Sigmoid colon (tissue), 7 donors: Measurements from ENCODE around the gene BAHD1. TPM values are rescaled to one million over a fixed set of nuclear protein-coding genes. Genes with fewer than 3 reads are reported as not detected.

ENCODE experiments used
- DNase-seq: peaks from one replicate; pipeline ENCODE4 v3.0.0-alpha.2; 2019
- H3K27ac ChIP-seq, 4 donors: fragments of 200-600 bp; sonication (generic); one replicate each; pipeline ENCODE4 v1.5.1; 2016 to 2019; ENCODE audit warnings: mild to moderate bottlenecking in 1 of 4
- H3K27me3 ChIP-seq, 3 donors: fragments of 200-600 bp; sonication (generic); one replicate each; pipeline ENCODE4 v1.5.1; 2019; ENCODE audit warnings: mild to moderate bottlenecking in 1 of 3
- H3K36me3 ChIP-seq, 4 donors: fragments of 200-600 bp; sonication (generic); one replicate each; pipeline ENCODE4 v1.5.1; 2016 to 2019
- H3K4me1 ChIP-seq, 4 donors: fragments of 200-600 bp; sonication (generic); one replicate each; pipeline ENCODE4 v1.5.1; 2017 to 2019
- H3K4me3 ChIP-seq, 4 donors: fragments of 200-600 bp; sonication (generic); one replicate each; pipeline ENCODE4 v1.5.1; 2017 to 2019; ENCODE audit warnings: mild to moderate bottlenecking in 2 of 4, moderate library complexity in 1 of 4
- H3K9me3 ChIP-seq, 4 donors: fragments of 200-600 bp in 3 of 4; sonication (generic) in 3 of 4; one replicate each; pipeline versions ENCODE4 v1.5.1 to v1.6.1; 2013 to 2019
- CTCF ChIP-seq, 4 experiments: fragments of 450-650 bp in 3 of 4; fragments of 200-600 bp in 1 of 4; IDR thresholded peaks; one replicate each; pipeline ENCODE4 v1.5.1; 2016 to 2019; ENCODE audit warnings: antibody characterized with exemption in 4 of 4, mild to moderate bottlenecking in 3 of 4, moderate library complexity in 2 of 4
- EP300 ChIP-seq, 4 donors: sonication (generic); formaldehyde crosslinking; IDR thresholded peaks; one replicate each; pipeline ENCODE4 v1.6.1; 2017; ENCODE audit warnings: antibody characterized with exemption in 4 of 4
- POLR2A ChIP-seq, 2 donors: fragments of 450-650 bp; IDR thresholded peaks; one replicate each; pipeline ENCODE4 v1.6.1; 2016; ENCODE audit warnings: antibody characterized with exemption in 2 of 2, mild to moderate bottlenecking in 2 of 2, moderate library complexity in 2 of 2
- POLR2AphosphoS5 ChIP-seq, 4 donors: sonication (generic); formaldehyde crosslinking; IDR thresholded peaks; one replicate each; pipeline ENCODE4 v1.6.1; 2017; ENCODE audit warnings: antibody characterized with exemption in 4 of 4
- WGBS, 2 donors: extraction: QIAGEN DNeasy Blood & Tissue Kit; methylation state at CpG; one replicate each; pipeline ENCODE4 v1.1.7; 2013; 5-methylcytosine and 5-hydroxymethylcytosine counted together
- intact Hi-C: fragments of 100-400 bp; cut with DNase I; formaldehyde crosslinking; loops from one replicate; pipeline ENCODE4 v1.15.1; 2023
- polyA plus RNA-seq, 3 donors: library from polyadenylated mRNA; stranded (reverse); fragments of 200-250 nt; gene quantifications; one replicate each; pipeline ENCODE4 v1.2.3, GENCODE V29; 2013
- total RNA-seq, 4 donors: library from RNA; depleted of rRNA; stranded (reverse); fragments of >200 nt; gene quantifications; one replicate each; pipeline ENCODE4 v1.1.0, GENCODE V29; 2016
- donor health status: healthy with polysubstance abuse.
- donor health status: Bipolar disorder and iron deficiency.
- donor health status: healthy.

BAHD1 gene
- total and polyA plus RNA-seq, 7 donors: 7.7 to 20.2 (median 9.6) TPM

- intact Hi-C loops: loop anchor here (2.0 to 5.0 kb wide), 2 partner anchors 64 to 124 kb away; partner anchors contain the start of genes CCDC32 and RPUSD2
- Histone ChIP-seq H3K4me1 (peaks cover 0 to 56% (median 46%) of the 10 kb centered on the region in 4 donors), H3K9me3 (no peaks in the 10 kb centered on the region)
Observed at GRCh38 chr15:40443255-40443654, 2.5 kb downstream of the BAHD1 start.

GRCh38 chr15:40443846-40444245 lies 3.1 kb downstream of the BAHD1 start:
- Histone ChIP-seq H3K27me3 (no peaks in the 10 kb centered on the region), H3K27ac (no peak overlapping the region), H3K4me1 (peaks cover 0 to 57% (median 46%) of the 10 kb centered on the region in 4 donors), H3K4me3 (no peak overlapping the region), H3K36me3 (no peaks in the 10 kb centered on the region), H3K9me3 (no peaks in the 10 kb centered on the region)
- WGBS, 2 donors: 85 to 90% methylated on average over 3 of the region's 3 CpGs
- TF ChIP-seq EP300 (IDR thresholded peaks at IDR 0.05): no peak
- no peak for TF ChIP-seq POLR2AphosphoS5 (IDR thresholded peaks at IDR 0.05)
- no peak for TF ChIP-seq POLR2A (IDR thresholded peaks at IDR 0.05)
- TF ChIP-seq CTCF (IDR thresholded peaks at IDR 0.05): no peak
- intact Hi-C loops: loop anchor here (2.0 to 5.0 kb wide), 2 partner anchors 63 to 123 kb away; partner anchors contain the start of genes CCDC32 and RPUSD2
- DNase-seq: no peak

More at GRCh38 chr15:40443255-40443654, 2.5 kb downstream of the BAHD1 start:
- H3K36me3 ChIP-seq: no peaks in the 10 kb centered on the region
- no peak overlapping the region for H3K27ac ChIP-seq
- H3K27me3 ChIP-seq: peaks cover 0 to 2% (median 0%) of the 10 kb centered on the region in 3 donors
- no peak for TF ChIP-seq EP300 (IDR thresholded peaks at IDR 0.05)
- TF ChIP-seq POLR2AphosphoS5 (IDR thresholded peaks at IDR 0.05): no peak
- no peak for TF ChIP-seq CTCF (IDR thresholded peaks at IDR 0.05)
- TF ChIP-seq POLR2A (IDR thresholded peaks at IDR 0.05): no peak
- no peak overlapping the region for H3K4me3 ChIP-seq
- no peak for DNase-seq
- WGBS, 2 donors: 82 to 90% methylated on average over 4 of the region's 4 CpGs

GRCh38 chr15:40444736-40445135 lies 4.0 kb downstream of the BAHD1 start:
- H3K4me3 ChIP-seq: no peak overlapping the region
- H3K9me3 ChIP-seq: no peaks in the 10 kb centered on the region
- intact Hi-C loops: loop anchor here (5.0 kb wide), 1 partner anchor 123 kb away; the partner anchor contains the start of genes CCDC32 and RPUSD2
- no peaks in the 10 kb centered on the region for H3K27me3 ChIP-seq
- H3K36me3 ChIP-seq: no peaks in the 10 kb centered on the region
- no peak for DNase-seq
- H3K4me1 ChIP-seq: peaks cover 0 to 57% (median 43%) of the 10 kb centered on the region in 4 donors
- TF ChIP-seq POLR2A (IDR thresholded peaks at IDR 0.05): no peak
- no peak for TF ChIP-seq POLR2AphosphoS5 (IDR thresholded peaks at IDR 0.05)
- TF ChIP-seq CTCF (IDR thresholded peaks at IDR 0.05): no peak
- no peak for TF ChIP-seq EP300 (IDR thresholded peaks at IDR 0.05)
- peak overlapping the region in 1 of 4 donors; percentile 11 for H3K27ac ChIP-seq
- 80 to 81% methylated on average over 5 of the region's 5 CpGs for WGBS, 2 donors

GRCh38 chr15:40445421-40445922 lies 4.7 kb downstream of the BAHD1 start:
- TF ChIP-seq EP300 (IDR thresholded peaks at IDR 0.05) (no peak), POLR2AphosphoS5 (IDR thresholded peaks at IDR 0.05) (no peak), CTCF (IDR thresholded peaks at IDR 0.05) (no peak), POLR2A (IDR thresholded peaks at IDR 0.05) (no peak)
- intact Hi-C loops: no loop called here
- H3K9me3 ChIP-seq: no peaks in the 10 kb centered on the region
- no peak overlapping the region for H3K4me3 ChIP-seq
- no peaks in the 10 kb centered on the region for H3K27me3 ChIP-seq
- no peak for DNase-seq
- no peaks in the 10 kb centered on the region for H3K36me3 ChIP-seq
- peak overlapping the region in 3 of 4 donors; percentile 11 to 44 (median 12) for H3K27ac ChIP-seq
- peaks cover 0 to 49% (median 36%) of the 10 kb centered on the region in 4 donors for H3K4me1 ChIP-seq
- 11 to 52% methylated on average over 9 of the region's 9 CpGs for WGBS, 2 donors
